Thoracic aorta (tissue), 2 donors: ENCODE measurements around the gene BABAM2. TPM values are rescaled to one million over a fixed set of nuclear protein-coding genes. Genes with fewer than 3 reads are reported as not detected.

Experiments
- ATAC-seq: fragments of 150-250 bp; one replicate; pipeline ENCODE4 v1.8.0; 2017; ENCODE audit warnings: low read depth; ENCODE audit not compliant: insufficient number of reproducible peaks, low FRiP score
- DNase-seq: peaks from one replicate; pipeline ENCODE4 v3.0.0-alpha.2; 2020; ENCODE audit warnings: low spot score
- H3K27ac ChIP-seq, 2 donors: fragments of 200-600 bp; sonication (generic); 1 replicate in 1 of 2; 2 replicates in 1 of 2; pipeline ENCODE4 v1.5.1; 2016; ENCODE audit warnings: mild to moderate bottlenecking in 2 of 2, moderate library complexity in 2 of 2
- H3K27me3 ChIP-seq: fragments of 200-600 bp; sonication (generic); replicated peaks from 2 replicates; pipeline ENCODE4 v1.6.0; 2016; ENCODE audit warnings: mild to moderate bottlenecking; ENCODE audit not compliant: insufficient read depth
- H3K36me3 ChIP-seq: fragments of 200-600 bp; sonication (generic); one replicate; pipeline ENCODE4 v1.5.1; 2016
- H3K4me1 ChIP-seq, 2 donors: fragments of 200-600 bp; sonication (generic); 1 replicate in 1 of 2; 2 replicates in 1 of 2; pipeline versions ENCODE4 v1.5.1 to v1.6.0; 2016; ENCODE audit warnings: low read depth in 2 of 2, mild to moderate bottlenecking in 1 of 2; ENCODE audit not compliant: control insufficient read depth in 1 of 2
- H3K4me3 ChIP-seq: fragments of 200-600 bp; sonication (generic); 2 replicates; pipeline ENCODE4 v1.5.1; 2016; ENCODE audit warnings: mild to moderate bottlenecking
- H3K9me3 ChIP-seq: fragments of 200-600 bp; sonication (generic); 2 replicates; pipeline ENCODE4 v1.5.1; 2016
- CTCF ChIP-seq: fragments of 200-600 bp; sonication (generic); IDR thresholded peaks from one replicate; pipeline ENCODE4 v1.5.1; 2019; ENCODE audit warnings: antibody characterized with exemption
- total RNA-seq, 2 donors: library from RNA; depleted of rRNA; stranded (reverse); fragments of >200 nt; gene quantifications; one replicate each; pipeline versions ENCODE4 v1.1.0 to v1.2.3, GENCODE V29; 2016

BABAM2 gene
- total RNA-seq, 2 donors from 2014 or later, result 24.7 to 32.8 TPM

- Histone ChIP-seq H3K27ac (no peak overlapping the region), H3K9me3 (no peaks in the 10 kb centered on the region), H3K27me3 (no peaks in the 10 kb centered on the region), H3K36me3 (no peaks in the 10 kb centered on the region), H3K4me3 (no peak overlapping the region), H3K4me1 (peaks cover 8 to 18% of the 10 kb centered on the region in 2 donors)
- ATAC-seq (no peak), DNase-seq (no peak)
- TF ChIP-seq CTCF, result no peak
Measured at GRCh38 chr2:28239207-28239606, 348.7 kb downstream of the BABAM2 start.

GRCh38 chr2:28240937-28241336, 350.4 kb downstream of the BABAM2 start:
- DNase-seq (no peak), ATAC-seq (no peak)
- Histone ChIP-seq H3K9me3 (no peaks in the 10 kb centered on the region), H3K27ac (no peak overlapping the region), H3K27me3 (no peaks in the 10 kb centered on the region), H3K36me3 (no peaks in the 10 kb centered on the region), H3K4me1 (peaks cover 8 to 18% of the 10 kb centered on the region in 2 donors), H3K4me3 (no peak overlapping the region)
- TF ChIP-seq CTCF, result no peak

- no peak overlapping the region for H3K4me3 ChIP-seq
- DNase-seq (no peak), ATAC-seq (no peak)
- TF ChIP-seq CTCF, result no peak
- peak overlapping the region in 1 of 2 donors; percentile 45 for H3K27ac ChIP-seq
- H3K27me3 ChIP-seq, result no peaks in the 10 kb centered on the region
- H3K36me3 ChIP-seq, result no peaks in the 10 kb centered on the region
- H3K9me3 ChIP-seq, result no peaks in the 10 kb centered on the region
- peaks cover 0 to 19% of the 10 kb centered on the region in 2 donors for H3K4me1 ChIP-seq
Measured at GRCh38 chr2:28247290-28247689, 356.8 kb downstream of the BABAM2 start.

GRCh38 chr2:28247734-28248133, 357.2 kb downstream of the BABAM2 start:
- no peak for DNase-seq
- TF ChIP-seq CTCF, result no peak
- Histone ChIP-seq H3K4me3 (no peak overlapping the region), H3K27me3 (no peaks in the 10 kb centered on the region), H3K9me3 (no peaks in the 10 kb centered on the region), H3K36me3 (no peaks in the 10 kb centered on the region), H3K27ac (peak overlapping the region in 1 of 2 donors; percentile 45), H3K4me1 (peaks cover 0 to 19% of the 10 kb centered on the region in 2 donors)
- no peak for ATAC-seq

GRCh38 chr2:28248511-28248910, 358.0 kb downstream of the BABAM2 start:
- DNase-seq, result no peak
- Histone ChIP-seq H3K36me3 (no peaks in the 10 kb centered on the region), H3K27ac (no peak overlapping the region), H3K4me3 (no peak overlapping the region), H3K9me3 (no peaks in the 10 kb centered on the region), H3K4me1 (peaks cover 0 to 19% of the 10 kb centered on the region in 2 donors), H3K27me3 (no peaks in the 10 kb centered on the region)
- ATAC-seq, result no peak
- no peak for TF ChIP-seq CTCF
